ENCODE measurements around the gene CCDC9B.

CCDC9B gene

DNA sequence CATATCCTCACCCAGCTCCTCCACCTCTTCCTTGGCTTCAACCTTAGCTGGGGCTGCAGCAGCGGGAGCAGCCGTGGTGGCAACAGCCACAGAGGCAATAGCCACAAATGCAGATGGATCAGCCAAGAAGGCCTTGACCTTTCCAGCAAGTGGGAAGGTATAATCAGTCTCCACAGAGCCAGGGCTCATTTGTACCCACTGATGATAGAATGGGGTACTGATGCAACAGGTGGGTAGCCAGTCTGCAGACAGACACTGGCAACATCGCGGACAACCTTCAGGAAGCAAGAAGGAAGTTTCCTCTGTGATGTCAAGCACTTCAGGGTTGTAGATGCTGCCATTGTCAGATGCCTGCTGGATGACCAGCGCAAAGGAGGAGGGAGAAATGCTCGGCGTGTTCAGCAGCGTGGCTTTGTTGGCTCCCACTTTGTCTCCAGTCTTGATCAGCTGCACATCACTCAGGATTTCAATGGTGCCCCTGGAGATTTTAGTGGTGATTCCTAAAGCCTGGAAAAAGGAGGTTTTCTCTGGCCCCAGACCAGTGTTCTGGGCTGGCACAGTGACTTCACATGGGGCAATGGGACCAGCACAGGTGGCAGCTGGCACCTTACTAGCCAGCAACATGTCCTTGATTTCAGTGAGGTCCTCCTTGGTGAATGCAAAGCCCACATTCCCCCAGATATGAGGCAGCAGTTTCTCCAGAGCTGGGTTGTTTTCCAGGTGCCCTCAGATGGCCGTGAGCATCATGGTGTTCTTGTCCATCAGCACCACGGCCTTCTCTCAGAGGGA lies 28.2 kb downstream of the CCDC9B start:
- no peaks in the 10 kb centered on the region for H3K27me3 ChIP-seq (ENCODE audit: low read depth, low read length)

GRCh38 chr15:40310993-40311392 lies 29.7 kb downstream of the CCDC9B start:
- Histone ChIP-seq H3K36me3 (ENCODE audit: control insufficient read depth in 1 of 2, insufficient read depth in 2 of 2, low read length in 2 of 2) (no peaks in the 10 kb centered on the region), H3K4me1 (ENCODE audit: control insufficient read depth in 1 of 2, insufficient read depth in 2 of 2, low read length in 2 of 2) (peaks cover 0 to 7% of the 10 kb centered on the region in 2 donors), H3K9me3 (ENCODE audit: control insufficient read depth in 1 of 2, low read length in 2 of 2) (no peaks in the 10 kb centered on the region)

More for the DNA sequence above, 28.2 kb downstream of the CCDC9B start:
- Histone ChIP-seq H3K4me3 (ENCODE audit: low read depth in 1 of 2, low read length in 2 of 2) (no peak overlapping the region), H3K27ac (ENCODE audit: low read length) (no peak overlapping the region), H3K36me3 (ENCODE audit: control insufficient read depth in 1 of 2, insufficient read depth in 2 of 2, low read length in 2 of 2) (no peaks in the 10 kb centered on the region), H3K9me3 (ENCODE audit: control insufficient read depth in 1 of 2, low read length in 2 of 2) (no peaks in the 10 kb centered on the region), H3K4me1 (ENCODE audit: control insufficient read depth in 1 of 2, insufficient read depth in 2 of 2, low read length in 2 of 2) (peaks cover 0 to 3% of the 10 kb centered on the region in 2 donors)

DNA sequence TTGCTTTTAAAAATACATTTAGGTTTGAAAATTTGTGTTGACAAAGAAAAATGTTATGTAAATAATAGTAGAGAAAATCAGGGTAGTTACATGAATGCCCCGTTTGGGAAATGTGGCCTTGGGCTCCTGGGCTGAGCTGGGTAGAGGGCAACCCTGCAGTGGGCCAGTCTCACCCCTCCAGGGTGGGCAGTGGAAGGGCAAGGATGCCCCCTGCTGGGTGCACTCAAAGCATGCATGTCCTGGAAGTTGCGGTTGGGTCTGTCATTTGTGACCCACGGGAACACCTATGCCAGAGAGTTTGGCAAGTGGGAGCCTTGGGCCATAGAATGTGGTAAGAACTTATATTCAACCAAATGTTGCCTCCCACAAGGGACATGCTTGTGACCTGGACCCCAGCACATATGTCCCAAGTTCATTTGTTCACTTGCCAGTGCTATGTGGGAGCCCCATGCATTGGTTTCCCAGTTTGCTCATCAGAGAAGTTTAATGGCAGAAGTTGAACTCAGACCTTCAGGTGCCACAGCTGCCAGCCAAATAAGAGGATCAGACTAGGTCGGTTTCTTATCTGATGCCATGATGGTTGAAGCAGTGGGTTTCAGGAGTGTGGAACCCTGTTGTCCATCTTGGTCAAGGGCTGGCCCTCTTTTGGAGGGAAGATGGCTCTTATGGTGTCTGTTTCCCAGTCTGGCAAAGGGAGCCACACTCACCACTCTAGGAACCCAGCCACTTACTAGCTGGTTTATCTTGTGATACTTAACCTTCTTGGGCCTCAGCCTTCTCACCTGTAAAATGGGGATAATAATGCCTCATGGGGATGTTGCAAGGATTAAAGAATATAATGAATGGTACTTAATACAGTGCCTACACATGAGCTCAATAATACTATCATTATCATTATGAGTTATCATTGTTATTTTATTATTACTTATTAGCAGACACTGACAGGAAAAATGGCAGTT lies 30.5 kb downstream of the CCDC9B start:
- no peak overlapping the region for H3K27ac ChIP-seq (ENCODE audit: low read length)
- peaks cover 0 to 7% of the 10 kb centered on the region in 2 donors for H3K4me1 ChIP-seq (ENCODE audit: control insufficient read depth in 1 of 2, insufficient read depth in 2 of 2, low read length in 2 of 2)
- H3K27me3 ChIP-seq (ENCODE audit: low read depth, low read length), result no peaks in the 10 kb centered on the region
- no peaks in the 10 kb centered on the region for H3K9me3 ChIP-seq (ENCODE audit: control insufficient read depth in 1 of 2, low read length in 2 of 2)
- H3K4me3 ChIP-seq (ENCODE audit: low read depth in 1 of 2, low read length in 2 of 2), result no peak overlapping the region
- no peaks in the 10 kb centered on the region for H3K36me3 ChIP-seq (ENCODE audit: control insufficient read depth in 1 of 2, insufficient read depth in 2 of 2, low read length in 2 of 2)

More at GRCh38 chr15:40310993-40311392, 29.7 kb downstream of the CCDC9B start:
- H3K27me3 ChIP-seq (ENCODE audit: low read depth, low read length), result no peaks in the 10 kb centered on the region
- H3K4me3 ChIP-seq (ENCODE audit: low read depth in 1 of 2, low read length in 2 of 2), result no peak overlapping the region
- H3K27ac ChIP-seq (ENCODE audit: low read length), result no peak overlapping the region

DNA sequence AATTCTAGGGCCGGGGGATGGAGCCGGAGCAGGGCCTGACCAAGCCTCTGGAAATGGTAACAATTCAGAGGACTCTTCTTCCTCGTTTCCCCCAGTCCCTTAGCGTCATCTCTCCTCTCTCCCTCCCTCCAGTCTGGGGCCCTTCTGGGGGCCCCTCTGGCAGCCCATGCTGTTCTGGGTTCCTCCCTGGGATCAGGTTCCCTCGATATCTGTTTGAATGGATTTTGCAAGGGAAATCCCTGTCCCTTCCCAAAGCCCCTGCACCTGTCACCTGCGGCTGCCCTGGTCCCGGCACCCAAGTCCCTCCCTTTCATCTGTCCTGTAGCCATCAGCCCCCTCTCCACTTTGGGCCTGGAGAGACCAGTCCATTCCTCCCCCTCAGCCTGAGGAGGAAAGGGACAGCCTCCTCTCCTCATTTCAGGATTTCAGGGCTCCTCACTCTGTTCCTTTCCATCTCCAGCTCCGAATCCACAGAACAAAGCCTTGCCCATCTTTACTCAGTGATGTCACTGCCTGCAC lies 31.3 kb downstream of the CCDC9B start:
- Histone ChIP-seq H3K36me3 (ENCODE audit: control insufficient read depth in 1 of 2, insufficient read depth in 2 of 2, low read length in 2 of 2) (no peaks in the 10 kb centered on the region), H3K9me3 (ENCODE audit: control insufficient read depth in 1 of 2, low read length in 2 of 2) (no peaks in the 10 kb centered on the region), H3K27ac (ENCODE audit: low read length) (no peak overlapping the region), H3K27me3 (ENCODE audit: low read depth, low read length) (no peaks in the 10 kb centered on the region), H3K4me1 (ENCODE audit: control insufficient read depth in 1 of 2, insufficient read depth in 2 of 2, low read length in 2 of 2) (peaks cover 0 to 7% of the 10 kb centered on the region in 2 donors), H3K4me3 (ENCODE audit: low read depth in 1 of 2, low read length in 2 of 2) (no peak overlapping the region)

GRCh38 chr15:40307421-40308211 lies 33.1 kb downstream of the CCDC9B start, which contains the start of gene PLCB2:
TSS of gene PLCB2 (minus strand) at chr15:40307935. CDS start at chr15:40307672, 263 bp downstream.
- H3K4me1 ChIP-seq (ENCODE audit: control insufficient read depth in 1 of 2, insufficient read depth in 2 of 2, low read length in 2 of 2), result peaks cover 0 to 7% of the 10 kb centered on the region in 2 donors
- H3K9me3 ChIP-seq (ENCODE audit: control insufficient read depth in 1 of 2, low read length in 2 of 2), result no peaks in the 10 kb centered on the region
- peak within 1 kb of the TSS; percentile 16 for H3K27ac ChIP-seq (ENCODE audit: low read length)
- no peaks in the 10 kb centered on the region for H3K27me3 ChIP-seq (ENCODE audit: low read depth, low read length)
- no peaks in the 10 kb centered on the region for H3K36me3 ChIP-seq (ENCODE audit: control insufficient read depth in 1 of 2, insufficient read depth in 2 of 2, low read length in 2 of 2)
- H3K4me3 ChIP-seq (ENCODE audit: low read depth in 1 of 2, low read length in 2 of 2), result peak within 1 kb of the TSS; percentile 50 to 55

DNA sequence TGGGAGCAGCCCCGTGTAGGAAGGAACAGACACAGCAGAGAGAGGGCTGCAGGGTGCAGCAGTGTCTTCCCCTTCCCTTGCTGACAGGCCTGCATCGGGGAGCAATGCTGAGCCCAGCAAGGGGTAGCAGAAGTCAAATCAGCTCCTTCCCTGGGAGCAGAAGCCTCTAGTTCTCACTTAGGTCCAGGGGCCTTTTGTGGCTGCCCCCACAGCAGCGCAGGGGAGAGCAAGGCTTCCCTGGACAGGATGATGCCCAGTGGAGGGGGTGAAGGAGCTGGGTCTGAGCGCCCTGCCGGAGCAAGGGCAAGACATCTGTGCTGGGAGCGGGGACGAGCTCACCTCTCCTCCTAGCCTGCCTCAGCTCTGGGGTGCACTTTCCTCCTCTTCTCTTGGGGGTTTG lies 33.8 kb downstream of the CCDC9B start:
- Histone ChIP-seq H3K27ac (ENCODE audit: low read length) (peak overlapping the region; percentile 16), H3K4me1 (ENCODE audit: control insufficient read depth in 1 of 2, insufficient read depth in 2 of 2, low read length in 2 of 2) (peaks cover 0 to 9% of the 10 kb centered on the region in 2 donors), H3K27me3 (ENCODE audit: low read depth, low read length) (no peaks in the 10 kb centered on the region), H3K4me3 (ENCODE audit: low read depth in 1 of 2, low read length in 2 of 2) (peak overlapping the region; percentile 50 to 55), H3K36me3 (ENCODE audit: control insufficient read depth in 1 of 2, insufficient read depth in 2 of 2, low read length in 2 of 2) (no peaks in the 10 kb centered on the region), H3K9me3 (ENCODE audit: control insufficient read depth in 1 of 2, low read length in 2 of 2) (no peaks in the 10 kb centered on the region)

DNA sequence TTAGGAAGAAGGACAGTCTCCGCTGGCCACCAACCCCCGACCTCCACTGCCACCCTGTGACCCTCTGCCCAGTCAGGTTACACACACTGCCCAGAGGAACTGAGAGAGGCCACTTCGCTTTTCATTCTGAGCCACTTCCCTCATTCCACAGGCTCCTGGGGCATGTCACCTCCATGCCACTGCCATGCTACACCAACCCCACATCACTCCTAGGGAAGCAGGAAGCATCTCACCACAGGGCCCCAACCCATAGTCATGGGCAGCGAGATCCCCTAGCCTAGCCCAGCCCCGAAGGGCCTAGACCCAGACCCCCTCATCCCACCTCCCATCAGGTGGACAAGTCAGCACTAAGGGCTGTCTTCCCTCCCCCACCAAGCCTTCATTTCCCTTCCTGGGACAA lies 34.4 kb downstream of the CCDC9B start:
- no peaks in the 10 kb centered on the region for H3K9me3 ChIP-seq (ENCODE audit: control insufficient read depth in 1 of 2, low read length in 2 of 2)
- no peaks in the 10 kb centered on the region for H3K36me3 ChIP-seq (ENCODE audit: control insufficient read depth in 1 of 2, insufficient read depth in 2 of 2, low read length in 2 of 2)
- no peaks in the 10 kb centered on the region for H3K27me3 ChIP-seq (ENCODE audit: low read depth, low read length)
- H3K27ac ChIP-seq (ENCODE audit: low read length), result peak overlapping the region; percentile 16
- peaks cover 0 to 11% of the 10 kb centered on the region in 2 donors for H3K4me1 ChIP-seq (ENCODE audit: control insufficient read depth in 1 of 2, insufficient read depth in 2 of 2, low read length in 2 of 2)
- peak overlapping the region; percentile 50 to 55 for H3K4me3 ChIP-seq (ENCODE audit: low read depth in 1 of 2, low read length in 2 of 2)

- peaks cover 0 to 6% of the 10 kb centered on the region in 2 donors for H3K9me3 ChIP-seq (ENCODE audit: control insufficient read depth in 1 of 2, low read length in 2 of 2)
- peaks cover 0 to 11% of the 10 kb centered on the region in 2 donors for H3K4me1 ChIP-seq (ENCODE audit: control insufficient read depth in 1 of 2, insufficient read depth in 2 of 2, low read length in 2 of 2)
- H3K36me3 ChIP-seq (ENCODE audit: control insufficient read depth in 1 of 2, insufficient read depth in 2 of 2, low read length in 2 of 2), result no peaks in the 10 kb centered on the region
- no peak overlapping the region for H3K4me3 ChIP-seq (ENCODE audit: low read depth in 1 of 2, low read length in 2 of 2)
- H3K27me3 ChIP-seq (ENCODE audit: low read depth, low read length), result no peaks in the 10 kb centered on the region
- no peak overlapping the region for H3K27ac ChIP-seq (ENCODE audit: low read length)
Measured at GRCh38 chr15:40305281-40305680, 35.5 kb downstream of the CCDC9B start.

DNA sequence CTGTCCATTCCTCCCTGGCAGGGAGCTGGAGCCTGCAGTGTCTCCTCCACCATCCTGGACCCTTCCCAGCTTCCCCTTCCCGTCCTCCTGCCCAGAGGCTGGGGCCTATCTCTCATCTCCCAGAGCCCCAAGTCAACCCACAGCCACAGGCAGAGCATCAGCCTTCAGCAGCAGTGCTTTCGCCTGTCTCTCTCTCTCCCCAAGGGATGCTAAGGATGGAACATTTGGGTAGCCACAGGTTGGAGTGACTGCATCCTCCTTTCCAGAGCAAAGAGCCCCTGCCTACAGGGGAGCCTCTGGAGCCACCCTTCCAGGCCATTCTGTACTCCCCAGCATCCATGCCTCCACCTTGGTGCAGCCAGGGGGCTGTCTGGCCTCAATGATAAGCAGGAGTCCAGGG lies 37.2 kb downstream of the CCDC9B start:
- no peak overlapping the region for H3K27ac ChIP-seq (ENCODE audit: low read length)
- H3K4me1 ChIP-seq (ENCODE audit: control insufficient read depth in 1 of 2, insufficient read depth in 2 of 2, low read length in 2 of 2), result peaks cover 0 to 8% of the 10 kb centered on the region in 2 donors
- no peak overlapping the region for H3K4me3 ChIP-seq (ENCODE audit: low read depth in 1 of 2, low read length in 2 of 2)
- H3K9me3 ChIP-seq (ENCODE audit: control insufficient read depth in 1 of 2, low read length in 2 of 2), result peaks cover 0 to 9% of the 10 kb centered on the region in 2 donors
- H3K36me3 ChIP-seq (ENCODE audit: control insufficient read depth in 1 of 2, insufficient read depth in 2 of 2, low read length in 2 of 2), result no peaks in the 10 kb centered on the region
- no peaks in the 10 kb centered on the region for H3K27me3 ChIP-seq (ENCODE audit: low read depth, low read length)

- Histone ChIP-seq H3K36me3 (ENCODE audit: control insufficient read depth in 1 of 2, insufficient read depth in 2 of 2, low read length in 2 of 2) (no peaks in the 10 kb centered on the region), H3K27me3 (ENCODE audit: low read depth, low read length) (no peaks in the 10 kb centered on the region), H3K9me3 (ENCODE audit: control insufficient read depth in 1 of 2, low read length in 2 of 2) (peaks cover 0 to 9% of the 10 kb centered on the region in 2 donors), H3K4me3 (ENCODE audit: low read depth in 1 of 2, low read length in 2 of 2) (no peak overlapping the region), H3K27ac (ENCODE audit: low read length) (no peak overlapping the region), H3K4me1 (ENCODE audit: control insufficient read depth in 1 of 2, insufficient read depth in 2 of 2, low read length in 2 of 2) (peaks cover 0 to 8% of the 10 kb centered on the region in 2 donors)
Measured at GRCh38 chr15:40302981-40303380, 37.8 kb downstream of the CCDC9B start.
